ENCODE measurements around the gene MPDZ. TPM values are rescaled to one million over a fixed set of nuclear protein-coding genes. Genes with fewer than 3 reads are reported as not detected.

The MPDZ gene
- total RNA-seq, 1 donor from 2014 or later, result 88.3 TPM

GRCh38 chr9:13189362-13189761 lies 90.1 kb downstream of the MPDZ start:
- Histone ChIP-seq H3K4me3 (no peak overlapping the region), H3K36me3 (peaks cover 6% of the 10 kb centered on the region), H3K27ac (no peak overlapping the region), H3K4me1 (no peaks in the 10 kb centered on the region), H3K27me3 (no peaks in the 10 kb centered on the region), H4K20me1 (ENCODE audit: low read depth) (no peaks in the 10 kb centered on the region), H3K4me2 (no peak overlapping the region), H3F3A (ENCODE audit: low read depth) (no peaks in the 10 kb centered on the region), H3K9ac (no peak overlapping the region), H3K9me3 (ENCODE audit: low read depth) (no peaks in the 10 kb centered on the region), H2AFZ (replicated peaks) (no peak overlapping the region), H3K79me2 (ENCODE audit: low read depth) (no peaks in the 10 kb centered on the region)
- peaks cover 27% of the 10 kb centered on the region for H3K36me3 Mint-ChIP-seq
- H3K27me3 Mint-ChIP-seq (ENCODE audit: insufficient read depth, low read depth), result no peaks in the 10 kb centered on the region
- H3K27ac Mint-ChIP-seq, result no peak overlapping the region
- H3K4me1 Mint-ChIP-seq, result no peaks in the 10 kb centered on the region
- no peaks in the 10 kb centered on the region for H3K9me3 Mint-ChIP-seq
- no peak for DNase-seq (ENCODE audit: low spot score)
- no peak overlapping the region for H3K4me3 Mint-ChIP-seq
- TF ChIP-seq EZH2 (IDR thresholded peaks at IDR 0.05), result no peak
- TF ChIP-seq CTCF (IDR thresholded peaks at IDR 0.05), result no peak
- TF ChIP-seq EZH2phosphoT487 (IDR thresholded peaks at IDR 0.05), result no peak

- Histone ChIP-seq H3K9me3 (ENCODE audit: low read depth) (no peaks in the 10 kb centered on the region), H3K4me3 (no peak overlapping the region), H3K4me1 (peaks cover 4% of the 10 kb centered on the region), H2AFZ (replicated peaks) (no peak overlapping the region), H3K27ac (no peak overlapping the region), H4K20me1 (ENCODE audit: low read depth) (no peaks in the 10 kb centered on the region), H3K4me2 (no peak overlapping the region), H3K36me3 (peaks cover 13% of the 10 kb centered on the region), H3K27me3 (no peaks in the 10 kb centered on the region), H3K9ac (no peak overlapping the region), H3F3A (ENCODE audit: low read depth) (no peaks in the 10 kb centered on the region), H3K79me2 (ENCODE audit: low read depth) (no peaks in the 10 kb centered on the region)
- H3K4me3 Mint-ChIP-seq, result no peak overlapping the region
- DNase-seq (ENCODE audit: low spot score), result no peak
- H3K27me3 Mint-ChIP-seq (ENCODE audit: insufficient read depth, low read depth), result no peaks in the 10 kb centered on the region
- H3K27ac Mint-ChIP-seq, result no peak overlapping the region
- H3K4me1 Mint-ChIP-seq, result peaks cover under 1% of the 10 kb centered on the region
- H3K36me3 Mint-ChIP-seq, result peaks cover 21% of the 10 kb centered on the region
- no peak for TF ChIP-seq CTCF (IDR thresholded peaks at IDR 0.05)
- TF ChIP-seq EZH2 (IDR thresholded peaks at IDR 0.05), result no peak
- no peak for TF ChIP-seq EZH2phosphoT487 (IDR thresholded peaks at IDR 0.05)
- no peaks in the 10 kb centered on the region for H3K9me3 Mint-ChIP-seq
These were observed 92.7 kb downstream of the MPDZ start for GRCh38 chr9:13186774-13187173.

GRCh38 chr9:13186091-13186490 lies 93.4 kb downstream of the MPDZ start:
- Histone ChIP-seq H3F3A (ENCODE audit: low read depth) (no peaks in the 10 kb centered on the region), H3K9me3 (ENCODE audit: low read depth) (no peaks in the 10 kb centered on the region), H3K4me1 (peaks cover 8% of the 10 kb centered on the region), H4K20me1 (ENCODE audit: low read depth) (no peaks in the 10 kb centered on the region), H3K9ac (no peak overlapping the region), H3K4me2 (no peak overlapping the region), H3K4me3 (no peak overlapping the region), H3K27ac (no peak overlapping the region), H3K27me3 (no peaks in the 10 kb centered on the region), H3K36me3 (peaks cover 13% of the 10 kb centered on the region), H2AFZ (replicated peaks) (no peak overlapping the region), H3K79me2 (ENCODE audit: low read depth) (no peaks in the 10 kb centered on the region)
- TF ChIP-seq EZH2 (IDR thresholded peaks at IDR 0.05), result no peak
- TF ChIP-seq EZH2phosphoT487 (IDR thresholded peaks at IDR 0.05), result no peak
- no peak for TF ChIP-seq CTCF (IDR thresholded peaks at IDR 0.05)
- no peak overlapping the region for H3K4me3 Mint-ChIP-seq
- H3K27ac Mint-ChIP-seq, result no peak overlapping the region
- H3K27me3 Mint-ChIP-seq (ENCODE audit: insufficient read depth, low read depth), result no peaks in the 10 kb centered on the region
- peaks cover 3% of the 10 kb centered on the region for H3K4me1 Mint-ChIP-seq
- H3K9me3 Mint-ChIP-seq, result no peaks in the 10 kb centered on the region
- DNase-seq (ENCODE audit: low spot score), result no peak
- peaks cover 26% of the 10 kb centered on the region for H3K36me3 Mint-ChIP-seq

Data from neural progenitor cell (in vitro differentiated cells).